Measurements from ENCODE around the gene JUND.

Gene JUND

DNA sequence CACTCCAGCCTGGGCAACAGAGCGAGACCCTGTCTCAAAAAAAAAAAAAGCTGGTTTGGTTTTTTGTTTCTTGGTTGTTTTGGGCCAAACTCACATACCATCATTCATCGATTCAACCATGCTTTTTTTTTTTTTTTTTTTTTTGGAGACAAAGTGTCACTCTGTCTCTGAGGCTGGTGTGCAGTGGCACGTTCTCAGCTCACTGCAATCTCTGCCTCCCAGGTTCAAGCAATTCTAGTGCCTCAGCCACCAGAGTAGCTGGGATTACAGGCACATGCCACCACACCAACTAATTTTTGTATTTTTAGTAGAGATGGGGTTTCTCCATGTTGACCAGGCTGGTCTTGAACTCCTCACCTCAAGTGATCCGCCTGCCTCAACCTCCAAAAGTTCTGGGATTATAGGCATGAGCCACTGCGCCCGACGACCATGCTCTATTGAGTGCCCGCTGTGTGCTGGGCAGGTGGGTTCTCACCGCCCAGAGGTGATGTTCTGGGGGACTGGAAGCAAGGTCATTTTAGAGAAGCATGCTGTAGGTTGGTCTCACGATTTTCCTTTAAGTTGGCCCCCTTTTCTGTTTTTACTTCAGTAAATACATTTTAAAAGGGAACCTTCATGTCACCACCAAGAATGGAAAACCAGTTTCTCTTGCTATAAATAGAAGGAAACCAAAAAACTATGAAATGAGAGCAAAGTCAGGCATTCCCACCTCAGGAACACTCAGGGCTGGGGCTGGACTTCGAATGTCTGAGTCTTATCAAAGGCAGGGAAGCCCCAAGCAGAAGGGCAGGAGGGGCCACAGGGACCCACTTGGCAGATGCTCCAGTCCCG is 8.3 kb upstream of the JUND start:
- no peak for DNase-seq

DNA sequence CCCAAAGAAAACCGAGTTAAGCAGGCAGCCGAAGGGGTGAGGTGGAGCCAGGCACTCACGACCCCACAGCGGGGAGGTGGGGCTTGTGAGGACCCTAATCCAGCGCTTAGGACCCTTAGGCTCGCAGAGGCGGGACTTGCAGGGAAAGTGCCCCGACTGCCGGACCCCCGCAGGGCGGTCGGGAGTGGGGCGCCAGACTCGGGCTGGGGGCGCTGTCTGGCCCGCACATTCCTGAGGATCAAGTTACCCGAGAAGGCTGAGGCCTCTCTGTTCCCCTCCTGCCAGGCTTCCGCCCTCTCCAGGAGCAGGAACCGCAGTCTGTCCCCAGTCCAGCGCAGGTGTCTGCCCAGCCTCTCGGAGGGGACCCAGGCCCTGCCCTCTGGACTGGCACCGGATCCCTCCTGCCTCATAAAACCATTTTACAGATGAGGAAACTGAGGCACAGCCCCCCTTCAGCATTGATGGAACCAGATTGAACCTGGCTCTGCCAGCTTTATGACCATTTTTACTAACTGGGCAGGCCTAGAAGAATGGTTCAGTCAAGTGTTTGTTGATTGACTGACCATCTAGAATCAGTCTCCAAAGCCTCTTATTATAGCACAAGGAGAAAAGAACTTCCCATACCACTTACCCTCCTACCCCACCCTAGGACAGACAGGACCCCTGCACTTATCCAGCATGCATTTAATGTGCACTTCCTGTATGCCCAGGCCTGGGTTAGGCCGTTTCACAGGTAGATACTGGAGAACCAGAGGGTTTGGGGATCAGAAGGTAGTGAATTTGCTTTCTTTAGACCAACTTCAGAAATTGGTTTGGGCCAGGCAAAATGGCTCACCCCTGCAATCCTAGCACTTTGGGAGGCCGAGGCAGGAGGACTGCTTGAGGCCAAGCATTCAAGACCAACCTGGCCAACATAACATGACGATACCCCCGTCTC is 6.7 kb upstream of the JUND start:
- DNase-seq: no peak

DNA sequence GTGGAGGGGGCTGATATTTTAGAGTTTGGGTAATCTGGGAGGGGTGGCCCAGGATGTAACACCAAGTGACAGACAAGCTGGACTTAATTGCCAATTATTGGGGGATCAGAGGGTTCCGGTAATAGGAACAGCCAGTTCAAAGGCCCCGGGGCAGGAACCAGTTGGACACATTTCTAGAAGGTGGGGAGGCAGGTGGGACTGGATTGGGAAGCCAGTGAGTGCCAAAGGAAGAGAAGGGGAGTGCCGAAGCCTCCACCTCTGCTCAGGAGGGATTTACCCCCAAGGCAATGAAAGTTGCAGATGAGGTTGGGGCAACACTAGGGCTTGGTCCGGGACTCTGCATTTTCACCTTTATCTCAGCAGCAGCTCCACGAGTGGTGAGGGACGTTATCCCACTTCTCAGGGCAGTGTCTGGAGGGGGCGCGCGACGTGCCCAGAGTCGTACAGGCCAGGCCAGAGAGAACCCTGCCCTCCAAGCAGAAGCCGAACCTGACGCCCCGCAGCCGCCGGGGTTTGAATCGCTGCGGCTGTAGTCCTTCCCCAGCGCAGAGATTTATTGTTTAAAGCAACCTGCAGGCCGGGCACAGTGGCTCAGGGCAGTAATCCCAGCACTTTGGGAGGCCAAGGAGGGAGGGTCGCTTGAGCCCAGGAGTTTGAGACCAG is 5.7 kb upstream of the JUND start:
- DNase-seq: no peak

DNA sequence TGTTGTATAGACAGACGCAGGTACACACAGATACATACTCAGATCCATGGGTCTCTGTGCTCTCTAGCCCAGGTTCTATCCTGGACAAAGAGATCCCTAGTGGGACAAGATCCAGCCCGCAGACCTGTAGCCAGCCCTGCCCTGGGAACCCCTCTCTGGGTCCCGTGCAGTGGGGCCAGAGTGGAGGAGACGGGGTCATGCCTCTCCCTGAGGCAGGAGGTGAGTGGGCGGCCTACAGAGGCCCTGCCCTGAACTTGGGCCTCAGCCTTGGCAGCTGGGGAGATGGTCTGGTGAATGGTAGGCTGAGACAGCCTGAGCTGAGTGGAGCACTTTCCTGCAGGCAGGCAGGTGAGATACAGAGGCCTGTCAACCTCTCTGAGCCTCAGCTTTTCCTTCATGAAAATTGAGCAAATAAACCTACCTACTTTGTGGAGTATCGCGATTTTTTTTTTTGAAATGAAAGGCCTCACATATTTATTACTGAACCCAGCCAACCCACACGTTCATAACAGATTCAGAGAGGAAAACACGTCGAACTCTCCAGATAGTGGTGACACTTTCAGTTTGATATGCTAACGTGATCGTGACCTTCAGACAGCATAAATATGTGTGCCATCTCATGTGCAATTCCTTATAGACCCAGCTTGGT is 3.4 kb upstream of the JUND start:
- DNase-seq: no peak

DNA sequence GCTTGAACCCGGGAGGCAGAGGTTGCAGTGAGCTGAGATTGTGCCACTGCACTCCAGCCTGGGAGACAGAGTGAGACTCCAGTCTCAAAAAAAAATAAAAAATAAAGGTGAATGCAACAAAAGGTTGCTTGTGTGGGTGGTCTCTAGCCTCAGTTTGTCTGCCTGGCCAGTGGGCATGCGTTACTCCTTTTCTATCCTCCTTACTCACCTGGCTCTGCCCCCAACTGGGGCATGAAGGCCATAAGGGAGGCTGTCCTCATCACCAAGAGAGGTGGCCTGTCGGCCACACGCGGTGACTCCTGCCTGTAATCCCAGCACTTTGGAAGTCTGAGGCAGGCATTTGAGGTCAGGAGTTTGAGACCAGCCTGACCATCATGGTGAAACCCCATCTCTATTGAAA is 1.9 kb upstream of the JUND start:
- no peak for DNase-seq

DNA sequence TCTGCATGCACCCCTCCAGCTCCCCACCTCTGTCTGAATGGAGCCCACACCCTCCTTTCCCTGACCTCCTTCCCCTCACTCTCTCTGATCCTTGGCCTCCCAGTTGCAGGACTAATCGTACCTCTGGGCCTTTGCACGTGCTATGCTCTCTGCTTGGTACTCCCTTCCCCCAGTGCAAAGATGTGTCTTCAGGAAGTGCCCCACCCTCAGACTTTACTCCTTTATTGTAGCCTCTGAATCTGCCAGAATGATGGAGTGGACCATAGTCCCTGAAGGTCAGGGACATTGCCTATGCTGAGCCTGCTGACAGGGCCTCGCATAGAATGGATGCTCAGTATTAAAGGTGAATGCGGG is 1.3 kb upstream of the JUND start:
- DNase-seq: no peak

DNA sequence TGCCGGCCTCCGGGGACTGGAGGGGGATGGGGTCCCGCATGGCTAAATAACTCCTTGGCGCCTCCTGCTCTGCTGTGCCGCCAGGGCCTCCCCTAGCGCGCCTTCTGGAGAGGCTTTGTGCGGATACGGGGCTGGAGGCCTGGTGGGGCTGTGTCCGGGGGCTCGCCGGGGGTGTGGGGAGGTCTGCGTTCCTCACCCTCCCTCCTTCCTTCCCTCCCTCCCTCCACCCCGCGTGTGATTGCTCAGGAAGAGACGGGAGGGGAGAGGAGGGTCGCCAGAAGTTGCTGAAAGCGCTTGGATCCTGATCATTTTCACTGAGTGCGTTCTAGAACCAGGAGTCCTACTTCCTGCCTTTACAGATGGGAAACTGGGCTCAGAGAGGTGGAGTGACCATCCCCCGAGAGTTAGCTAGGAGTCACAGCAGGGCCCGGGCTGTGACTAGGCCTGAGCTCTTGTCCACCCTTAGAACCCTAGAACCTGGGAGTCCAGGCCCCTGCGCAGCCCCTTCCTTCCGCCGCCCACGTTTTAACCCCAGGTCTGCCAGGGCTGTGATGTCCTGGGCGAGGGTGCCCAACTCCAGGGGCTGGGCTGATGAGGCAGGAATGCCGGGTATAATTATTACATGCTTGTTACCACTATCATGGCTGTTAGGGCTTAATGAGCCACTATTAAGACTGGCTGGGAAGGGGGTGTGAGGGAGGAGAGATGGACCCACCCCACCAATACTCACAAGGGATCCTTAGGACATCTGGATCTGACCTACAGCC is 782 bp upstream of the JUND start:
- DNase-seq: no peak

DNA sequence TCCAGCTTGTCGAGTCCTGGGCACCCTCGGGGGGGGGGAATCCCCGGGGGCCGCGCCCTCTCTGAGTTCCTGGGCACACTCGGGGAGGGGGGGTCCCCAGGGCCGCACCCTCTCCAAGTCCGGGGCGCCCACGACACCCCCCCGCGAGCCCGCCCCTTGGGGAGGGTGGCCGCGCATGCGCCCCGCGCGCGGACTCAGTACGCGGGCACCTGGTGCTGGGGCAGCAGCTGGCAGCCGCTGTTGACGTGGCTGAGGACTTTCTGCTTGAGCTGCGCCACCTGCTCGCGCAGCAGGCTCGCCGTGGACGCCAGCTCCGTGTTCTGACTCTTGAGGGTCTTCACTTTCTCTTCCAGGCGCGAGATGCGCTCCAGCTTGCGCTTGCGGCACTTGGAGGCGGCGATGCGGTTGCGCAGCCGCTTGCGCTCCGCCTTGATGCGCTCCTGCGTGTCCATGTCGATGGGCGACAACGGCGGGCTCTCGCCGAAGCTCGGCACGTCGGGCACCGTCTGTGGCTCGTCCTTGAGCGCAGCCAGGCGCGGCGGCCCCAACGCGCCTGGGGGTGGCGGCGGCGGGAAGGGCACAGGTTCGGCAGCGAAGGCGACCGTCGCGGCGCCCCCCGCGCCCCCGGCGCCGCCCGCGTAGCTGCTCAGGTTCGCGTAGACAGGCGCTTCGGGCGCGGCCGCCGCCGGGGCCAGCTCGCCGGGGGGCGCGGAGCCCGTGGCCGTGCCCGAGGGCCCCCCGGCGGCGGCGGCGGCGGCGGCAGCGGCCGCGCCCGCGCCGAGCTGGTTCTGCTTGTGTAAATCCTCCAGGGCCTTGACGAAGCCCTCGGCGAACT is 958 bp downstream of the JUND start:
- peak; percentile 38 to 79 (median 58) for DNase-seq

DNA sequence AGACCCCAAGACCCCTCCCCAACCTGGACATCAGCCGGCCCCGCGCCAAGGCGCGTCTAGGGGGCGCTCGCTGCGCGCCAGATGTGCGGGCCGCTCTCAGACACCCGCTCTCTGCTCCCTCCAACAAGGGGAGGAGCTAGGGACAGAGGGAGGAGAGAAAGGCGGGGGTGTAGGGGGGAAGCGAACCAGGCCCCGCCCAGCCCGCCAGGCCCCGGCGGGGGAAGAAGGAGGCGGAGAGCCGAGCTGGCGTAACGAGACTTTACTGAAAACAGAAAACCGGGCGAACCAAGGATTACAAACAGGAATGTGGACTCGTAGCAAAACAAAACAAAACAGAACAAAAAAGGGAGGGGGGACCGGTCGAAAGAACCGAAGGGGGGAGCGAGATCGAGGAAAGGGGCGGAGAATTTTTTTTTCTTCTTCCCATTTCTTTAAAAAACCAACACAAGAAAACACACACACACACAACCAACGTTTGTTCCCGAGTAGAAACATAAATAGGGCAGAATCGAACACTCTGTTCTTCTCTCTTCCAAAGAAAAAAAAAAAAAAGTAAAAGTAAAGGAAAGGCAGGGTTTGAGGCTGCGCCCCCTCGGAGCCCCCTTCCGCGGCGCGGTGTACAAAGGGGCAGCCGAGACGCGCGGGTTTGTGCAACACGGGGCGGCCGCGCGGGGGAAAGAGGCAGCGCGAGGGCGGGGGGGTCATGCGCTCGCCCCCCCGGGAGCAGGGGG is 1.7 kb downstream of the JUND start:
- DNase-seq: peak; percentile 61 to 87 (median 78)

DNA sequence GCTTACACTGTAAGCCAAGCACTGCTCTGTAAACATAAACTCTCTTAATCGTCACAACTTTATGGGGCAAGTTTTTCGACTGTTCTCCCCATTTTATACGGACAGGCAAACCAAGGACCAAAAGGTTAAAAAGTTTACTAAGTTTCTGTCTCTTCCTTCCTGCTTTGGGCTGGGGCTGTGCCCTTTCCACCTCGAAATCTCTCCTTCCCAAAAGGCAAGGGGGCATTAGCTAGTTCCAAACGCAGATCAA is 2.2 kb downstream of the JUND start:
- DNase-seq: no peak

DNA sequence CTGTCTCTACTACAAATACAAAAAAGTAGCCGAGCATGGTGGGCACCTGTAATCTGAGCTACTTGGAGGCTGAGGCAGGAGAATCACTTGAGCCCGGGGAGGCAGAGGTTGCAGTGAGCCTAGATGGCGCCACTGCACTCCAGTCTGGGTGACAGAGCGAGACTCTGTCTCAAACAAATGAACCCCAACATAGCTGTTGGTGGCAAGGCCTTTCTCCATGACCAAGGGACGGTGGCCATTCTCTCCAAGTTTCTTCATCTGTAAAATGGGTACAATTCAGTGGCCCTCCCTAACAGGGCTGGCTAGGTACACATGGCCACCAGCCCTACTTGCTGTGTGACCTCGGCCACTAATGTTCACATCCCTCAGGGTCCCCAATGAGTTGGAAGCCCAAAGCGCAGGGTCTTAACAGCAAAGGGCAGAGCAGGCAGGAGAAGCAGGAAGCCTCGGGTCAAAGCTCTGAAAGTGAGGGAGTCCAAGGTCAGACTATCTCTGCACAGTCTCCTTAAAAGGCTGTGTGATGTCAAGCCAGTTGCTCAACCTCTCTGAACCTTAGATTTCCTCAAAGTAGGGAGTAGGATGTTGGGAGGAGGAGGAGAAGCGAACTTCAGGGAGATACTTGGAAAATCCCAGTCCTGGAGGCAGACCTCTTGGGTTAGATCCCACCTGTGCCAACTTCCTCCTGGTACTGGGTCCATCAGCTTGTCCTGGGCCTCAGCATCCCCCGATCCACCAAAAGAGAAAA is 2.7 kb downstream of the JUND start:
- peak in 1 of 4 experiments; percentile 40 for DNase-seq

DNA sequence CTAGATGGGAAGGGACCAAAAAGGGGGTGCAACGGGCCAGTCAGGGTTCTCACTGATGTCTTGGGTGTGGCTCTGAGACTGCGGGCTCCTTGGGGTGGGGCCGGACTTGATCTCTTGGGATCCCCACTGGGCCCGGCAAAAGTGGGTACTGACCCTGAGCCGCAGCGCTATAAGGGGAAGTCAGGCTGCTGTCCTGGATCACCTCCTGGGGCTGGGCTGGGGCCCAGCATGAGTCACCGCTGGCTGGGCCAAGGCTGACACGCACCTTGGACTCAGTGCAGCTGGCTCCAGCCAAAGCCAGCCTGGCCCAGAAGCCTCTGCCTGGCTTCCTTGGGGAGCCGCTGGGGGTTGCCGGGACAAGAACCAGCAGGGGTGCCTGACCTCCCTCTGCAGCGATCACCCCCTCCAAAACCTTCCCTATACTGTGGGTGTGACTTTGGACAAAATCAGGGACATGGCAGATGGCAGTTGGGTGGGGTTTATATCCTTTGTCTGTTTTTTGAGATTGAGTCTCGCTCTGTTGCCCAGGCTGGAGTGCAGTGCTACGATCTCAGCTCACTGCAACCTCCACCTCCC is 6.6 kb downstream of the JUND start:
- peak in 1 of 4 experiments; percentile 27 for DNase-seq

DNA sequence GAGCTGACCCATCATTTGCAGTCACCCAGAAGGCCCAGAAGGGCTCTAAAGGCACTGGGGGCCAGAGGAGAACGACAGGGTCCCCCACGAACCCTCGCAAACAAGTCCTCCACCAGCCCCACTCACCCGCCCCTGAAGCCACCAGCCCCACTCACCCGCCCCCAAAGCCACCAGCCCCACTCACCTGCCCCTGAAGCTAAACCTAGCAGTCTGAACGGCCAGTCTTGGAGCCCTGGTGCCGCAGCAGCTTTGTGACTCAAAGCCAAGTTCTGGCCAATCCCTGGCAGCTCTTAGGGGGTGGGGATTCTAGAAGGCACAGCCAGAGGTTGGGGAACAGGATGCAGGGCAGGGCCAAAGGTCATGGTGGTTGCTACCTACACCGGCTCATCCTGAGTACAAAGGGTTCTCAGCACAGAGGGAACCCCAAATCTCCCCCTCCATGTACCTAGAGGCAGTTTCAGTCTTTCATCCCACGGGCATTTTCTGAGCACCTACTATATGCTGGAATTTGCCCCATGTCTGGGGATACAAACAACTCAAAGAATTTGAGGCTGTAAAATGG is 7.1 kb downstream of the JUND start, which contains the start of gene IQCN:
TSS of gene IQCN (minus strand) at position 234 of the 562 bp plus-strand sequence. CDS start 4,974 bp downstream, outside the sequence.
- peak in 1 of 4 experiments; percentile 38 for DNase-seq

DNA sequence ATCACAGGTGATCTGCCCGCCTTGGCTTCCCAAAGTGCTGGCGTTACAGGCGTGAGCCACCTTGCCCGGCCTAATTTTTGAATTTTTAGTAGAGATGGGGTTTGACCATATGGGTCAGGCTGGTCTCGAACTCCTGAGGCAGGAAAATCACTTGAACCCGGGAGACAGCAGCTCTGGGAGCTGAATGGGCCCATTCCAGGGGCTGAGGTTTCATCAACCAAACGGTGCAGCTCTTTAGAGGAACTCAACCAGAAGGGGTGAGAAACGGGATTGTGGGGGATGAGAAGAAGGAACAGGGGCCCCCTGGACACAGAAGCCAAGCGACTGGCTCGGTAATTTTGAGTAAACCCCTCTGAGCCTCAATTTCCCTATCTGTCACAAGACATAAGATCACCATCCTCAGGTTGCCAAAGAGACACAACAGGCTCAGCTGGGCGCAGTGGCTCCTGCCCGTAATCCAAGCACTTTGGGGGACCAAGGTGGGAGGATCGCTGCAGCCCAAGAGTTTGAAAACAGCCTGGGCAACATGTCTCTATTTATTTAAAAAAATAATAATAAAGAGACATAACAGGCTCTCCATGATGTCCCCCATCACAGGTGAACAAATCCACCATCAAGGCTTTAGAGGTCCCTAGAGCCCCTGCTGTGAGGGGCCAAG is 7.7 kb downstream of the JUND start:
- no peak for DNase-seq

DNA sequence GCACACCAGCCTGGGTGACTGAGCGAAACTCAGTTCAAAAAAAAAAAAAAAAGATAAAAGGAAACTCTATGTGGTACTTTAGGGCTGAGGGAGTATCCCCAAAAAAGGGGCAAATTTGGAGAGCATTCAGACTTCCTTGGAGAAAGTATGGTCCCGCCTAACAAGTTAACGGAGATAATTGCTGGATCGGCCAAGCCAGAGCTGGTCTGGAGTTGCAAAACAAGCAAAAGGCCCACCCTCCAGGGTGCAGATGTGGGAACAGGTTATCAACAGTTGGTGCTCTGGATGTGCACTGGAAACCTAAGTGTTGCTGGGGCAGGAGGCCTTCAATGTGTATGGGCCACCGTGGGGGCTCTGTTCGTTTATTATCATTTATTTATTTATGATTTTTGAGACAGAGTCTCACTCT is 10.0 kb downstream of the JUND start:
- DNase-seq: no peak

DNA sequence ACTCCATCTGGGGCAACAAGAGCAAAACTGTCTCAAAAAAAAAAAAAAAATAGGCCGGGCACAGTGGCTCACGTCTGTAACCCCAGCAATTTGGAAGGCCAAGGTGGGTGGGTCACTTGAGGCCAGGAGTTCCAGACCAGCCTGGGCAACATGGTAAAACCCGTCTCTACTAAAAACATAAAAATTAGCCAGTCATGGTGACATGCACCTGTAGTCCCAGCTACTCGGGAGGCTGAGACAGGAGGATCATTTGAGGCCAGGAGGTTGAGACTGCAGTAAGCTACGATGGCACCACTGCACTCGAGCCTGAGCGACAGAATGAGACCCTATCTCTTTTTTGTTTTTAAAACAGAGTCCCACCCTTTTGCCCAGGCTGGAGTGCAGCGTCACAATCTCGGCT is 11.1 kb downstream of the JUND start:
- DNase-seq: no peak

DNA sequence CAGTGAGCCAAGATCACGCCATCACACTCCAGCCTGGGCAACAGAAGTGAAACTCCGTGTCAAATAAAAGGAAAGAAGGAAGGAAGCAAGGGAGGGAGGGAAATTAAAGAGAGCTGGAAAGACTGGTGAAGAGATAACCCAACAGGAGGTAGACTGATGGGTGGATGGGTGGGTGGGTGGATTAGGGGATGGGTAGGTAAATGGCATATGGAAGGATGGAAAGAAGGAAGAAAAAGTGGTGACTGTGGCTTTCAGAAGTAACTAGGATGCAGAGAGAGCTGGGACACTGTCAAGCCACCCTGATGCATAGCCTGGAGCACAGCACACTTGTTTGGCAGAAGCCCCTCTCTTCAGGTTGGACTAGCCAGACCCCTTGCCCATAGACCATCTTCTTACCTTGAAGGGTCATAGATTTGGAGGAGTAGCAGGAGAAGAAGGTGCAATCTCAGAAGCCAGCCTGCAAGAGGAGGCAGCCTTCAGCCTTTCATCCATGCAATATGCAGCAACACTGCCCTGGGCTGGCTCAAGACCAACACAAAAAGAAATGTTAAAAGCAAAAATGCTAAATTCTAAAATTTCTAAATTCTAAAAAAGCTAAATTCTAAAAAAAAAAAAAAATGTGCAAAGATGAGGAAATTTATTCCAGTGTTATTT is 12.2 kb downstream of the JUND start:
- no peak for DNase-seq

All from activated naive CD4-positive, alpha-beta T cell (primary cell).